ENCODE data around the gene NKG7. TPM values are rescaled to one million over a fixed set of nuclear protein-coding genes. Genes with fewer than 3 reads are reported as not detected.

Gene NKG7
- total RNA-seq, 2 experiments from 2014 or later, result 401 to 410 TPM

DNA sequence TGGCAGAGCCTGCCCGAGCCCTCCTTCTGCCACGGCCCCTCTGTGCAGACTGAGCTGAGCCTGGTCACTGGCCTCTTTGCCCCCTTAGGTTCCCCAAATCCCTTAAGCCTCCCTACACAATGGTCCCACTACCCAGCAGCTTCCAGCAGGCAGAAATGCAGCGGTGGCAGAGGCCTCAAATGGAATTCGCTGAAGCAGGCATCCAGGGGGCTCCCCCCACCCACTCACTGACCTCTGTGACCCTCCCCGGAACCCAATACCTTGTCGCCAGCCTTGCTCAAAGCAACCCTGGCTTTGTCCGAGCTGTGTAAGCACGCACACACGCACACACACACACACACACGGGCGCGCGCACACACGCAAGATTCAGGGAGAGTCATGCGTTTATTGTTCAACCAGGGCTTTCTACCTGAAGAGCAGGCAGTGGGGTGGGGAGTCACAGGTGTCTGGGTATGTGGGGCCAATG lies 15.5 kb upstream of the NKG7 start, which contains the start of gene LIM2:
Gene LIM2 (minus strand): TSS at position 51 of the 466 bp plus-strand sequence. CDS start 531 bp downstream, outside the sequence.
- Mint-ChIP-seq H3K27ac (peak within 1 kb of the TSS; percentile 45), H3K27me3 (ENCODE audit: low read depth) (no peaks in the 10 kb centered on the region), H3K9me3 (ENCODE audit: insufficient read depth) (no peaks in the 10 kb centered on the region), H3K4me1 (ENCODE audit: low read depth) (peaks cover 28% of the 10 kb centered on the region), H3K36me3 (ENCODE audit: low read depth) (no peaks in the 10 kb centered on the region), H3K4me3 (no peak within 1 kb of the TSS)
- ChIA-PET CTCF (no interaction called here), POLR2A (no interaction called here)
- DNase-seq (no peak), ATAC-seq (no peak)

DNA sequence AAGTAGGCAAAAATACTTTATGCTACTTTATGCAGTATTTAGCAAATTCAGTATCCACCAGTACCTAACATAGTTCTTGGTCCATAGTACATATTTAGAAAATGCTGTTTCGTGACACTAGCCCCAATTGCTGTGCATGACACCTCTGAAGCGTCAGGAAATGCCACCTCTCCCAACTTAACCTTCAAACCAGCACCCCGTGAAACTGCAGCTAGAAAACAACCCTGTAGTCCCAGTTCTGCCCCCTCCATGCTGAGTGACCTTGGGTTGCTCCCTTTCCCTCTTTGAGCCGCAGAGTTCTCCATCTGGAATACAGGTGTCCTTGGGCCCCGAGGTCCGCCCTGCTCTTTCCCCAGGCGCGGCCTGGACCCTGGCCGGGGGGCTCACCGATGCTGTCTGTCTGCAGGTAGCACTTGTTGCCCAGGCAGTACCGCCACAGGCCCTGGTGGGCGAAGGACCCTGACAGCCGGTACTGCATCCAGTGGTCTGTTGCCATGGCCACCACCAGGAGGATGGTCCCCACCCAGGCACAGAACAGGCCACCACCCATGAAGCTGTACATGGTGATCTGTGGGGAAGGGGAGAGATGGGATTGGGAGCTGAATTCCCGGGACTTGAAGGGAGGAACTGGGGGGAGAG lies 14.5 kb upstream of the NKG7 start:
- H3K27ac Mint-ChIP-seq, result peak overlapping the region; percentile 45
- ChIA-PET POLR2A (no interaction called here), CTCF (no interaction called here)
- no peak for DNase-seq
- no peak overlapping the region for H3K4me3 Mint-ChIP-seq
- H3K4me1 Mint-ChIP-seq (ENCODE audit: low read depth), result peaks cover 23% of the 10 kb centered on the region
- H3K36me3 Mint-ChIP-seq (ENCODE audit: low read depth), result peaks cover under 1% of the 10 kb centered on the region
- no peaks in the 10 kb centered on the region for H3K9me3 Mint-ChIP-seq (ENCODE audit: insufficient read depth)
- ATAC-seq, result peak; percentile 33
- H3K27me3 Mint-ChIP-seq (ENCODE audit: low read depth), result no peaks in the 10 kb centered on the region

DNA sequence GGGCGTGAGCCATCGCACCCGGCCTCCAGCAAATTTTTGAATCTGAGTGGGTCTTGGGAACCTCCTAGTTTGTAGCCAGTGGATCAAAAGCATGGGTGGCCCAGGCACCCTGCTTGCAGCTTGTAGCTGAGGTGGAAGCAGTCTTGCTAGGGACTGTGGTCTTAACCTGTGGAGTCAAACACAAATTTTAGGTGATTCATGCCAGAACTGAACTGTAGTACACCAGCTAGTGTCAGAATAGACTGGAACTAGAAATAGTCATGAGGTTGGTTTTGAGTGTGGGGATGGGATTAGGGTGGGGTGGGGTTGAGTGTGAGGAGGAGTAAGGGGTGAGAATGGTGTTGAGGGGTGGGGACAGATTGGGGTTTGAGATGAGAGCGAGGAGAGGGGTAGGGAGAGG lies 9.6 kb upstream of the NKG7 start:
- Mint-ChIP-seq H3K36me3 (ENCODE audit: low read depth) (peaks cover 5% of the 10 kb centered on the region), H3K4me1 (ENCODE audit: low read depth) (peaks cover 26% of the 10 kb centered on the region), H3K9me3 (ENCODE audit: insufficient read depth) (no peaks in the 10 kb centered on the region), H3K27me3 (ENCODE audit: low read depth) (no peaks in the 10 kb centered on the region), H3K27ac (no peak overlapping the region), H3K4me3 (no peak overlapping the region)
- DNase-seq (no peak), ATAC-seq (no peak)
- ChIA-PET CTCF (interaction anchor here (1.6 kb wide), 1 partner anchor 14 kb away, joined by 6 read pairs; no protein-coding TSS in a partner anchor), POLR2A (interaction anchor here (1.5 kb wide), 1 partner anchor 9 kb away, joined by 6 read pairs; the partner anchor contains the start of gene NKG7)

DNA sequence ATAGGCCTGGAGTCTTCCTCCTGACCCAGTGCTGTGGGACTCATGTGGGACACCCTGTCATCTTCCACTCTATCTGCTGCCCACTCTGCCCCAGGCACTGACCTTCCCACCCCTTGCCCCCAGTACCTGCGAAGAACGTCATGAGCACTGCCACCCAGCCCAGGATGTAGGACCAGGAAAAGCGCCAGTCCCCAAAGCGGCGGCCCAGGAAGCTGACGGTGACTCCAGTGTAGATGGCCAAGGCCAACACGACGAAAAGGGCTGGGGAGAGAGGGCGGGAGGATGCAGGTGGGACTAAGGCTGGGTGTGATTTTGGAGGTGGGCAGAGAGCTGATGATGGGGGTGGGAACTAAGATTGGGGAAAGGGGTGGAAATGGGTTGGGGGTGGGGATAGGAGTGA lies 7.9 kb upstream of the NKG7 start:
- Mint-ChIP-seq H3K9me3 (ENCODE audit: insufficient read depth) (no peaks in the 10 kb centered on the region), H3K4me3 (no peak overlapping the region), H3K4me1 (ENCODE audit: low read depth) (peaks cover 42% of the 10 kb centered on the region), H3K27ac (peak overlapping the region; percentile 26), H3K27me3 (ENCODE audit: low read depth) (no peaks in the 10 kb centered on the region), H3K36me3 (ENCODE audit: low read depth) (peaks cover 6% of the 10 kb centered on the region)
- ChIA-PET POLR2A (interaction anchor here (1.3 kb wide), 1 partner anchor 10 kb away, joined by 3 read pairs; the partner anchor contains the start of gene C19orf84), CTCF (interaction anchor here (1.6 kb wide), 1 partner anchor 15 kb away, joined by 6 read pairs; no protein-coding TSS in a partner anchor)
- DNase-seq (no peak), ATAC-seq (no peak)

DNA sequence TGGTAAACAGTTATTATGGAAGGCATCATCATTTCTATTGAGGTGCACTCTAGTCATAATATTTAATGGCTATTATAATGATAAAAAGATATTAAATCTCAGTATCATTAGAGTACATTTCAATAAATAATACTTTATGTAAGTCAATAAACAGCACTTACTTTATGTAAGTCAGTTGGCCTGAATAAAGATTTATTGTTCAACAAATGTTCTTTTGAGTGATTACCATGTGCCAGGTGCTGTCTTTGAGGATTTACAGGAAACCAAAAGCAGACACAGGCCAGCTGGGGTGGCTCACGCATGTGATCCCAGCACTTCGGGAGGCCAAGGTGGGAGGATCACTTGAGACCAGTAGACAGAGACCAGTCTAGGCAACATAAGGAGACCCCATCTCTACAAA lies 5.0 kb upstream of the NKG7 start:
- Mint-ChIP-seq H3K36me3 (ENCODE audit: low read depth) (peaks cover 21% of the 10 kb centered on the region), H3K27me3 (ENCODE audit: low read depth) (no peaks in the 10 kb centered on the region), H3K9me3 (ENCODE audit: insufficient read depth) (no peaks in the 10 kb centered on the region), H3K27ac (no peak overlapping the region), H3K4me3 (no peak overlapping the region), H3K4me1 (ENCODE audit: low read depth) (peaks cover 71% of the 10 kb centered on the region)
- POLR2A ChIA-PET, result interaction anchor here (4.0 kb wide), 1 partner anchor 18 kb away, joined by 18 read pairs; no protein-coding TSS in a partner anchor
- CTCF ChIA-PET, result no interaction called here
- ATAC-seq (no peak), DNase-seq (no peak)

DNA sequence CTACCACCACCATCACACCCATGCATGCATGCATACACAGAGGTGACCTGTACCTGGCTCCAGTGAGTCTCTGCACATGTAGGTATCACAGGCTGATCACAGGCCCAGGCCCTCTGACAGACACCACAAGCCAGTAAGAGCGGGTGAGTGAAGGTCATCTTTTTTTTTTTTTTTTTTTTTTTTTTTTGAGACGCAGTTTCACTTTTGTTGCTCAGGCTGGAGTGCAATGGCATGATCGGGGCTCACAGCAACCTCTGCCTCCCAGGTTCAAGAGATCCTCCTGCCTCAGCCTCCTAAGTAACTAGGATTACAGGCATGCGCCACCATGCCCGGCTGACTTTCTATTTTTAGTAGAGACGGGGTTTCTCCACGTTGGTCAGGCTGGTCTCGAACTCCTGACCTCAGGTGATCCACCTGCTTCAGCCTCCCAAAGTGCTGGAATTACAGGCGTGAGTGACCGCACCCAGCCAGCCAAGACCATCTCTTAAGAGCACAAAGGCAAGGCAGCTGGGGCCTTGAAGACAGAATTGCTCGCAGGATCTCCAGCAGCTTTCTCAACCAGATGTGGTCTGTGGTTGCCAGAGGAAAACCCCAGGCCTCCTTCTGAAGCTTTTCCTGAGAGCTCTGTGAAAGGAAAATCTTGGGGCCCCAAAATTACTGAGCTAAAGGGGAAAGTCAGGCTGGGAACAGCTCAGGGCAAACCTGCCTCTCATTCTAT lies 3.2 kb upstream of the NKG7 start:
- Mint-ChIP-seq H3K27ac (peak overlapping the region; percentile 100), H3K9me3 (ENCODE audit: insufficient read depth) (no peaks in the 10 kb centered on the region), H3K4me3 (peak overlapping the region; percentile 66), H3K4me1 (ENCODE audit: low read depth) (peaks cover 74% of the 10 kb centered on the region), H3K36me3 (ENCODE audit: low read depth) (peaks cover 28% of the 10 kb centered on the region), H3K27me3 (ENCODE audit: low read depth) (no peaks in the 10 kb centered on the region)
- POLR2A ChIA-PET, result interaction anchor here (1.0 to 4.0 kb wide), 2 partner anchors 10 to 19 kb away, joined by 3 to 18 read pairs; no protein-coding TSS in a partner anchor
- peak; percentile 66 for DNase-seq
- CTCF ChIA-PET, result interaction anchor here (1.8 kb wide), 1 partner anchor 23 kb away, joined by 6 read pairs; no protein-coding TSS in a partner anchor
- no peak for ATAC-seq

DNA sequence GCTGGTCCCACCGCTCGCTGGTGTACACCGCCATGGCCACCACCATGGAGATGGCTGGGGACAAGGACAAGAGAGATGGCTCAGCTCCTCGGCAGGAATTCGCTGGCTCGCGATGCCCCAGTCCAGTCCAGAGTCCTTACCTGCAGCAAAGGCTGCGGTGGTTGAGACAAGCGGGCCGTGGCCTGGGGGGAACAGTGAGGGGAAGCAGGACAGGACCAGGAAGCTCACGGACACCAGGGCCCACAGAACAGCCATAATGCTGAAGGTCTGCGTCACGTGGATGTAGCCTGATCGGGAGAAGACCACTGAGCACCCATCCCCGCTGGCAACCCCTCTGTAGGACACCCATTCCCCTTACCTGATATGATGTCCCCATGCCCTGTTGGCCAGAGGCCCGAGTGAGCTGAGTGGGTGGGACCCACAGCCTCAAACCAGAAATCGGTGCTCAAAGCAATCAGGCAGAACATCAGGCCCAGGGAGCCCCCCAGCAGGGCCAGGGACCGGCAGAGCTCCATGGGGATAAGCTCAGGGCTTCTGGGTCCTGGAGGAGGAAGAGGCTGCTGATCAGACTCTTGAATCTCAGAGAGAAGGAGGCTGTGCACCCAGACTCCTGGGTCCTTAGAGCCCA lies 319 bp downstream of the NKG7 start:
- peaks cover 46% of the 10 kb centered on the region for H3K36me3 Mint-ChIP-seq (ENCODE audit: low read depth)
- CTCF ChIA-PET, result interaction anchor here (1.1 to 5.8 kb wide), 6 partner anchors 22 to 213 kb away, joined by 3 to 39 read pairs (median 5); no protein-coding TSS in a partner anchor
- no peaks in the 10 kb centered on the region for H3K9me3 Mint-ChIP-seq (ENCODE audit: insufficient read depth)
- peak overlapping the region; percentile 100 for H3K27ac Mint-ChIP-seq
- peaks cover 91% of the 10 kb centered on the region for H3K4me1 Mint-ChIP-seq (ENCODE audit: low read depth)
- peak overlapping the region; percentile 96 for H3K4me3 Mint-ChIP-seq
- no peaks in the 10 kb centered on the region for H3K27me3 Mint-ChIP-seq (ENCODE audit: low read depth)
- ATAC-seq, result no peak
- no peak for DNase-seq
- POLR2A ChIA-PET, result interaction anchor here (0.8 to 5.6 kb wide), 8 partner anchors 9 to 76 kb away, joined by 3 to 68 read pairs (median 6); partner anchors contain the start of gene VSIG10L

DNA sequence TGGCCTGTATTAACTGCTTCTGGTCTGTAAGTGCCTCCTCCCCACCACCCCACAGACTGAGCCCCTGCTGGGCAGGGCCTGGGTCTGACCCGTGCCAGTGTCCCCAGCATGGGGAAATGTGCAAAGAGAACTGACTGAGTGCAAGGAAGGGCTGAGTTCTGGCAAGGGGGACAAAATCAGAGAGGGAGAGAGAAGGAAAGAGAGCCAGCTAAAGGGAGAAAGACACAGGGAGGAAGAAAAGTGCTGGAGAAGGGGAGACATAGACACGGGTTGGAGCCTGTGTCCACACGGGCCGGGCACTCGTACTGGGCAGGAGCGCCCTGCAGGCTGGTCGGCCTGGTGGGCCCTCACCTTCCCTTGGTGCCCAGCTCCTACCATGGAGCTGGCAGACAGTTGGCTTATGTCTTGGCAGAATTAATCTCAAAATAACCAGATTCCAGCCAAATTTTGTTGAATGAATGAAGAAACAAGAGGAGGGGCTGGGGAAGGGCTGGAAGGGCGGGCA lies 1.2 kb downstream of the NKG7 start:
- CTCF ChIA-PET, result interaction anchor here (0.8 to 5.8 kb wide), 5 partner anchors 23 to 69 kb away, joined by 3 to 39 read pairs (median 6); partner anchors contain the start of gene SIGLEC10
- DNase-seq (no peak), ATAC-seq (no peak)
- Mint-ChIP-seq H3K27me3 (ENCODE audit: low read depth) (no peaks in the 10 kb centered on the region), H3K4me1 (ENCODE audit: low read depth) (peaks cover 85% of the 10 kb centered on the region), H3K4me3 (peak overlapping the region; percentile 96), H3K9me3 (ENCODE audit: insufficient read depth) (no peaks in the 10 kb centered on the region), H3K27ac (peak overlapping the region; percentile 100), H3K36me3 (ENCODE audit: low read depth) (peaks cover 53% of the 10 kb centered on the region)
- POLR2A ChIA-PET, result interaction anchor here (1.7 to 5.6 kb wide), 4 partner anchors 9 to 30 kb away, joined by 5 to 68 read pairs (median 8); partner anchors contain the start of gene VSIG10L

DNA sequence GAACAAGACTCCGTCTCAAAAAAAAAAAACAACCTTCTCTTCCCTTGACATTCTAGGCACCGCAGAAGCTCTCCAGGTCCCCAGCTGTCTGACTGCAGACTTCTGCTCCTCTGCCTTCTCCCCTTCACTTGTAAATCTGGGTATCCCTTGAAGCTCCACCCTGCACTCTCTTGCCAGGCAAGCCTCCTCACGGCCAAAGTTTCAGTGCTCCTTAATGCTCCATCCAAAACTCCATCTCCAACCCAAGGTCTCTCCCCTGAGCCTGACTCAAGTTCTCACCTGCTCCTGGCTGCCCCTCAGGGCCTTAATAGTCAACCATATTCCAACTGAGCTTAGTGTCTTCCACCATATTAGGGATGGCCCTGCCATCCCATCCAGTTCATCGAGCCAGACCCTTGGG lies 2.2 kb downstream of the NKG7 start:
- H3K4me1 Mint-ChIP-seq (ENCODE audit: low read depth), result peaks cover 81% of the 10 kb centered on the region
- peak overlapping the region; percentile 96 for H3K4me3 Mint-ChIP-seq
- DNase-seq, result no peak
- H3K9me3 Mint-ChIP-seq (ENCODE audit: insufficient read depth), result no peaks in the 10 kb centered on the region
- CTCF ChIA-PET, result interaction anchor here (0.7 to 5.8 kb wide), 4 partner anchors 13 to 30 kb away, joined by 3 to 39 read pairs (median 4); no protein-coding TSS in a partner anchor
- H3K36me3 Mint-ChIP-seq (ENCODE audit: low read depth), result peaks cover 54% of the 10 kb centered on the region
- POLR2A ChIA-PET, result interaction anchor here (5.6 kb wide), 1 partner anchor 25 kb away, joined by 68 read pairs; no protein-coding TSS in a partner anchor
- no peak for ATAC-seq
- H3K27me3 Mint-ChIP-seq (ENCODE audit: low read depth), result no peaks in the 10 kb centered on the region
- H3K27ac Mint-ChIP-seq, result peak overlapping the region; percentile 100

DNA sequence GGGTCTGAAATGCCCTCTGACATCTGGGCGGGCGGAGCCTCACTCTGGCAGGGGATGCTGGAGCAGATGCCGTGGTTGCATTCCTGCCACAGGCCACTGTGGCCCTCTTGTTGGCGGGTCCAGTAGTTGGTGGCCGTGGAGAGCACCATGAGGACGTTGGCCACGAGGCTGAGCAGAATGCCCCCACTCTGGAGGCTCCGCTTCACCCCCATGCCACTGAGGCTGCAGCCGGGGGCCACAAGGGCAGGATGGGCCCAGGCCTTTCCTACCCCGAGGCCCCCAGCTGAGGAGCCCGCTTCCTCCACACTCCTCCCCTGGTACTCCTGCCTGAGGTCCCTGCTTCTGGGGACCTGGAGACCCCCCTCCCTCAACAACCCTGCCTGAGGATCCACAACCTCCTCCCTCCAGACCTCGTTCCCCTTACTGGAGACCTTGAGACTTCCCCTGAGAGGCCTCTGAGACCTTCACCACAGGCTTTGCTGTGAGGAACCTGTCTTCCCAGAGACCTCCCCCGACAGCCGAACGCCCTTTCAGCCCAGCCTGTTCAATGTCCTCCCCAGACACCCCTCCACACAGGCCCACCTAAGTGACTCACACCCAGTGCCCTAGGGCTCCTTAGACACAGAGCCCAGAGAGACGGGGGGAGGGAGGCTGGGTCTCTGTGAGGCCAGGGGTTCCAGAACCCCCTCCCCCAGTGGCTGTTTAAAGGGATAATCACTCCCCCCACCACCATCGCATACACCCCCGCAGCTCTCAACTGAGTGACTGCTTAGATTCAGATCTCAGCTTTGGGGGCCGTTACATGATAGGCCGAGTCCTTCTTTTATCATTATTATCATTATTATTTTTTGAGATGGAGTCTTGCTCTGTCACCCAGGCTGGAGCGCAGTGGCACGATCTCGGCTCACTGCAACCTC lies 3.8 kb downstream of the NKG7 start, which contains the start of gene CLDND2:
Gene CLDND2 (minus strand): TSS at position 638 of the 917 bp plus-strand sequence. CDS start 426 bp downstream, at position 212.
- Mint-ChIP-seq H3K4me3 (peak within 1 kb of the TSS; percentile 96), H3K27me3 (ENCODE audit: low read depth) (no peaks in the 10 kb centered on the region), H3K27ac (peak within 1 kb of the TSS; percentile 94), H3K9me3 (ENCODE audit: insufficient read depth) (no peaks in the 10 kb centered on the region), H3K4me1 (ENCODE audit: low read depth) (peaks cover 78% of the 10 kb centered on the region), H3K36me3 (ENCODE audit: low read depth) (peaks cover 49% of the 10 kb centered on the region)
- CTCF ChIA-PET, result interaction anchor here (0.7 to 5.8 kb wide), 7 partner anchors 10 to 73 kb away, joined by 3 to 39 read pairs (median 5); no protein-coding TSS in a partner anchor
- POLR2A ChIA-PET, result interaction anchor here (1.0 to 5.6 kb wide), 3 partner anchors 14 to 27 kb away, joined by 3 to 68 read pairs (median 17); no protein-coding TSS in a partner anchor
- DNase-seq (peak; percentile 53), ATAC-seq (no peak)

Data from activated CD8-positive, alpha-beta T cell treated with anti-CD3 and anti-CD28 coated beads, Interleukin-2, amount 10 ng/mL, durations not matched to agents 7 days and 5 days (primary cell).